Measurements from ENCODE around the gene OR4D2. TPM values are rescaled to one million over a fixed set of nuclear protein-coding genes. Genes with fewer than 3 reads are reported as not detected.

Gene OR4D2
- total RNA-seq, 1 experiment from 2014 or later = not detected

DNA sequence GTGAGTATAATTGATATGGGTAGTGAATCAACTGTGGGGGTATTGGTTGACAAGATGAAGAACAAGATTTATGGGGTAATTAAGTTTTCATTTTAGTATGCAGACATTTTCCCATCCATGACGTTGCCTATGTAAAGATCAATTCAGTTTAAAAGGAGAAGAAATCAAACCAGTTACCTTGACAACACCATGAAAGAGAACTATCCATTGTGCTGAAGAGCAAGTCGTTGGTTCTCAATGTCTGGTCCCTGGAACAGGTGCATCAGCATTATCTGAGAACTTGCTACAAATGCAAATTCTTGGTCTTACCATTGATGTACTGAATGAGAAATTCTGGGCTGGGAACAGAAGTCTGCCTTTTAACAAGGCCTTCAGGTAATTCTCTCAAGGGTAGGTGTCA lies 801 bp upstream of the OR4D2 start:
- no TSS peak for BruUV-seq (replicated peaks)
- Histone ChIP-seq H2AFZ (ENCODE audit: low read length) (no peak overlapping the region), H3F3A (ENCODE audit: low read length, unreplicated experiment) (no peaks in the 10 kb centered on the region), H4K20me1 (ENCODE audit: low read length) (no peaks in the 10 kb centered on the region), H3K9me2 (replicated peaks; ENCODE audit: low read length) (no peaks in the 10 kb centered on the region), H3K27me3 (ENCODE audit: low read length) (peaks cover 83% of the 10 kb centered on the region), H3K9ac (ENCODE audit: low read length) (no peak overlapping the region), H3K4me1 (ENCODE audit: insufficient read depth, low read length) (no peaks in the 10 kb centered on the region), H3K27ac (ENCODE audit: low read length) (no peak overlapping the region), H3K36me3 (ENCODE audit: low read depth, low read length) (no peaks in the 10 kb centered on the region), H3K4me2 (ENCODE audit: low read length) (no peak overlapping the region), H3K79me2 (ENCODE audit: low read length) (no peaks in the 10 kb centered on the region), H3K4me3 (ENCODE audit: low read length) (no peak overlapping the region), H3K9me3 (ENCODE audit: low read length) (no peaks in the 10 kb centered on the region)
- ATAC-seq (no peak), DNase-seq (no peak)
- ChIA-PET CTCF (no interaction called here), POLR2A (ENCODE audit: unreplicated experiment) (interaction anchor here (0.7 kb wide), 1 partner anchor 367 kb away, joined by 6 read pairs; no protein-coding TSS in a partner anchor)
- TF ChIP-seq EZH2 (IDR thresholded peaks at IDR 0.05; ENCODE audit: low read length, unreplicated experiment) (no peak), CTCF (conservative IDR thresholded peaks at IDR 0.05; ENCODE audit: low read depth, low read length) (no peak), EZH2phosphoT487 (IDR thresholded peaks at IDR 0.05; ENCODE audit: borderline replicate concordance, low read length) (no peak)
- intact Hi-C loops (cut with micrococcal nuclease) = no loop called here

DNA sequence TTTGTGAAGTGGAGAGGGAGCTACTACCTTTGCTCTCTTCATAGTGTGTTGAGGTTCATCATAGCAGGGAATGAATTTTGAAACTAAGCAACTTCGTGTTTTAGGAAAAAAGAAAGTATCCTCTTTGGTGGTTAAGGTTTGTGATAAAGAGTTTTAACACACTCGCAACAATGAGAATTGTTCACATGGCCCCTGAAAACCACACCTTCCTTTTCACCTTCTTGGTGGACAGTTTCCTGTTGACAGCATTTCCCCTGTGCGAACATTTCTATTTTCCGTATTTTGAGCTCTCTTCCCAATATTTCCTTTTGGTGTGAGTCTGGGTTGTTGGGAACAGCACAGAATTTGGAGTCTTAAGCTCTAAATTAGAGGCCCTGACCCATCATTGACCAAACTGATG lies 3.8 kb downstream of the OR4D2 start:
- ChIA-PET POLR2A (ENCODE audit: unreplicated experiment) (no interaction called here), CTCF (no interaction called here)
- TF ChIP-seq CTCF (conservative IDR thresholded peaks at IDR 0.05; ENCODE audit: low read depth, low read length) (no peak), EZH2phosphoT487 (IDR thresholded peaks at IDR 0.05; ENCODE audit: borderline replicate concordance, low read length) (no peak), EZH2 (IDR thresholded peaks at IDR 0.05; ENCODE audit: low read length, unreplicated experiment) (no peak)

GRCh38 chr17:58172369-58173071 lies 5.7 kb downstream of the OR4D2 start:
- peak; percentile 85 for TF ChIP-seq CTCF (conservative IDR thresholded peaks at IDR 0.05; ENCODE audit: low read depth, low read length)
- TF ChIP-seq EZH2 (IDR thresholded peaks at IDR 0.05; ENCODE audit: low read length, unreplicated experiment) = no peak
- Histone ChIP-seq H3K4me2 (ENCODE audit: low read length) (no peak overlapping the region), H3K36me3 (ENCODE audit: low read depth, low read length) (no peaks in the 10 kb centered on the region), H3K9me2 (replicated peaks; ENCODE audit: low read length) (no peaks in the 10 kb centered on the region), H3K4me3 (ENCODE audit: low read length) (no peak overlapping the region), H2AFZ (ENCODE audit: low read length) (no peak overlapping the region), H3K27me3 (ENCODE audit: low read length) (peaks cover 48% of the 10 kb centered on the region), H4K20me1 (ENCODE audit: low read length) (no peaks in the 10 kb centered on the region), H3K27ac (ENCODE audit: low read length) (no peak overlapping the region), H3K9me3 (ENCODE audit: low read length) (no peaks in the 10 kb centered on the region), H3K4me1 (ENCODE audit: insufficient read depth, low read length) (no peaks in the 10 kb centered on the region), H3F3A (ENCODE audit: low read length, unreplicated experiment) (no peaks in the 10 kb centered on the region), H3K9ac (ENCODE audit: low read length) (no peak overlapping the region), H3K79me2 (ENCODE audit: low read length) (no peaks in the 10 kb centered on the region)
- POLR2A ChIA-PET (ENCODE audit: unreplicated experiment) = no interaction called here
- DNase-seq (peak; percentile 75), ATAC-seq (peak; percentile 90)
- no TSS peak for BruUV-seq (replicated peaks)
- intact Hi-C loops (cut with micrococcal nuclease) = loop anchor here (1.0 kb wide), 1 partner anchor 50 kb away; no protein-coding TSS in a partner anchor
- CTCF ChIA-PET = interaction anchor here (0.6 to 1.0 kb wide), 5 partner anchors 12 to 187 kb away, joined by 3 to 8 read pairs (median 3); no protein-coding TSS in a partner anchor

More for the DNA sequence above, 3.8 kb downstream of the OR4D2 start:
- Histone ChIP-seq H3K4me3 (ENCODE audit: low read length) (no peak overlapping the region), H3F3A (ENCODE audit: low read length, unreplicated experiment) (no peaks in the 10 kb centered on the region), H3K79me2 (ENCODE audit: low read length) (no peaks in the 10 kb centered on the region), H3K4me2 (ENCODE audit: low read length) (no peak overlapping the region), H2AFZ (ENCODE audit: low read length) (no peak overlapping the region), H3K36me3 (ENCODE audit: low read depth, low read length) (no peaks in the 10 kb centered on the region), H3K27ac (ENCODE audit: low read length) (no peak overlapping the region), H3K4me1 (ENCODE audit: insufficient read depth, low read length) (no peaks in the 10 kb centered on the region), H3K9me2 (replicated peaks; ENCODE audit: low read length) (no peaks in the 10 kb centered on the region), H3K27me3 (ENCODE audit: low read length) (peaks cover 61% of the 10 kb centered on the region), H3K9ac (ENCODE audit: low read length) (no peak overlapping the region), H4K20me1 (ENCODE audit: low read length) (no peaks in the 10 kb centered on the region), H3K9me3 (ENCODE audit: low read length) (no peaks in the 10 kb centered on the region)
- BruUV-seq (replicated peaks) = no TSS peak
- intact Hi-C loops (cut with micrococcal nuclease) = no loop called here
- ATAC-seq = no peak
- DNase-seq = no peak

Data from PC-3 (cell line).